HepG2 (cell line): ENCODE measurements around the gene LSMEM2. TPM values are rescaled to one million over a fixed set of nuclear protein-coding genes. Genes with fewer than 3 reads are reported as not detected.

Experiments
- AGO2 ChIP-seq: fragments of 200-400 bp; formaldehyde crosslinking; optimal IDR thresholded peaks from 2 replicates; pipeline ENCODE3; 2017; ENCODE audit warnings: mild to moderate bottlenecking, low read depth, low read length, moderate library complexity
- ATF7-NPFF ChIP-seq: sonication (generic); formaldehyde crosslinking; IDR thresholded peaks from 2 replicates; pipeline ENCODE4 v1.8.1; 2023; ENCODE audit warnings: mild to moderate bottlenecking, low read depth, missing genetic modification reagents, moderate library complexity
- CCDC6 ChIP-seq: sonication (generic); formaldehyde crosslinking; IDR thresholded peaks from 2 replicates; pipeline ENCODE4 v1.8.1; 2022; ENCODE audit warnings: mild to moderate bottlenecking, missing genetic modification reagents, moderate library complexity
- DZIP1 ChIP-seq: sonication (generic); formaldehyde crosslinking; IDR thresholded peaks from 2 replicates; pipeline ENCODE4 v1.5.0; 2020; ENCODE audit warnings: mild to moderate bottlenecking, missing genetic modification reagents
- HNRNPLL ChIP-seq: fragments of 200-400 bp; formaldehyde crosslinking; IDR thresholded peaks from 2 replicates; pipeline ENCODE4 v1.6.1; 2017; ENCODE audit warnings: mild to moderate bottlenecking, low read depth, low read length; ENCODE audit not compliant: poor library complexity, severe bottlenecking
- KLF6 ChIP-seq: IDR thresholded peaks from 2 replicates; pipeline ENCODE4 v1.8.0; 2016; ENCODE audit warnings: missing biosample characterization, missing genetic modification reagents
- PHB2 ChIP-seq: fragments of 450-650 bp; IDR thresholded peaks from 2 replicates; pipeline ENCODE4 v1.6.1; 2018; ENCODE audit not compliant: partially characterized antibody
- TEAD3 ChIP-seq: optimal IDR thresholded peaks from 2 replicates; pipeline ENCODE3; 2016; ENCODE audit warnings: borderline replicate concordance
- TFAP4 ChIP-seq: sonication (generic); IDR thresholded peaks from 2 replicates; pipeline ENCODE4 v1.6.1; 2016; ENCODE audit warnings: low read depth, borderline replicate concordance
- ZFP41 ChIP-seq: sonication (generic); formaldehyde crosslinking; IDR thresholded peaks from 2 replicates; pipeline ENCODE4 v1.4.0; 2020; ENCODE audit warnings: mild to moderate bottlenecking, missing genetic modification reagents, borderline replicate concordance
- ZNF484 ChIP-seq: sonication (generic); formaldehyde crosslinking; IDR thresholded peaks from 2 replicates; pipeline ENCODE4 v1.5.1; 2020; ENCODE audit warnings: mild to moderate bottlenecking, low read depth, missing genetic modification reagents, borderline replicate concordance
- polyA plus RNA-seq, 8 experiments: library from polyadenylated mRNA; depleted of rRNA in 3 of 8; stranded (reverse) in 7 of 8; unstranded in 1 of 8; fragments of >200 nt; fragmentation: Illumina TruSeq in 4 of 8; extraction: Trizol in 4 of 8; gene quantifications; 2 replicates each; pipeline versions ENCODE4 v1.2.1 to v1.2.3, GENCODE V29; 2011 to 2016; ENCODE audit warnings: low read depth in 4 of 8, missing spikeins in 1 of 8, mixed read lengths in 1 of 8; ENCODE audit not compliant: insufficient read depth in 1 of 8
- total RNA-seq, 5 experiments: library from RNA; depleted of rRNA; stranded (reverse); fragments of >200 nt; fragmentation: Illumina TruSeq; extraction: Trizol; gene quantifications; 2 replicates each; pipeline ENCODE4 v1.2.3, GENCODE V29; 2016; ENCODE audit warnings: low read depth in 1 of 5
- TF ChIP-seq, protein P1 (sequence below): sonication (generic); formaldehyde crosslinking; IDR thresholded peaks from 2 replicates; pipeline ENCODE4 v1.8.1; 2023; ENCODE audit warnings: mild to moderate bottlenecking, moderate library complexity, missing genetic modification reagents

Gene LSMEM2
- total and polyA plus RNA-seq, 2 of the 13 experiments (the other 11 are each of a cell fraction or from before 2014, with no cell fraction given) = 0.07 to 0.41 TPM

DNA sequence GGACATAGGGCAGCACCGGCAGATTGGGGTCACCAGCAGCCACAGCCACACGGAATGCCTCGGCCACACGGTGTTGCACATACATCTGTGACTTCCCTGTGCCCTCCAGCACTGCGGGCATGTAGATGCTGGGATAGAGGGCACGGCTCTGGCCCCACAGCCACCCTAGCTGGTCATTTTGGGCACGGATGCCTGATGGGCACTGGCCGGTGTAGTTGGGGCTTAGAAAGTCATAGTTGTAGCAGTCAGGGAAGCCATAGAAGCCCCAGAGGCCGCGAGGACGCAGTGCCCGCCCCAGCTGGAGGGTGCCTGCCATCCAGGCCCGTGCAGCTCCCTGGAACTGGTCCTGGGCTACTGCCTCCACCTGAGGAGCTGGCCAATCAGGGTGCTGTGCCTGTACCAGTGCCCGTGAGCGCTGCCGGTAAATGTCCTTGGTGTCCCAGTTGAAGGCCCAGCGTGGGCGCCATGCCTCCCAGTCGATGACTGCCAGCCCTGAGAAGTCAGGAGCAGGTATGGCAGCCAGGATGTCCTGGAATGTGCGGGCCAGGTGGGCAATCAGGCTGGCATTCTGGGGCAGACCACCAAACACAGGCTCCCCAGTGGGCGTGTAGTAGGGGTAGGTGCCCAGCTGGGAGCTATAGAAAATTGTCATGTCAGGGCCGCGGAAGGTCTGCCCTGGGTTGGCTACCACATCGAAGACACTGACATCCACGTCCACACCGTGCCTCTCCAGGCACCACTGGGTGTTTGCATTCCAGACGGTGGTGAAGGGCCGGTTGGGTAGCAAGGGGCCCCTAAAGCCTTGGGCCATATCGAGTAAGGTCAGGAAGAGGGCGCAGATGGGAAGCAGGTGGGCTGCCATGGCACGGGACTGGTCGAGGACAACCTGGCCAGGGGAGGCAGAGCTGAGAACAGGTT is 23.5 kb downstream of the LSMEM2 start (continued):
- peak; percentile 90; the same call in 1 of the 2 replicates for TF ChIP-seq DZIP1 (CRISPR knock-in tag)
- TF ChIP-seq AGO2 = peak; percentile 92
- no peak for TF ChIP-seq KLF6
- 0 out of 2 replicates have a peak, but pooled peaks have one; percentile 71 for TF ChIP-seq ATF7-NPFF (CRISPR knock-in tag)
- 0 out of 2 replicates have a peak, but pooled peaks have one; percentile 6 for TF ChIP-seq TFAP4
- TF ChIP-seq CCDC6 (CRISPR knock-in tag) = peak; percentile 75; the same call in 1 of the 2 replicates
- no peak for TF ChIP-seq ZFP41 (CRISPR knock-in tag)
- TF ChIP-seq ZNF484 = 0 out of 2 replicates have a peak, but pooled peaks have one; percentile 9
- TF ChIP-seq TEAD3 (CRISPR knock-in tag) = peak; percentile 2
- TF ChIP-seq HNRNPLL = peak; percentile 53
- TF ChIP-seq, protein P1, sequence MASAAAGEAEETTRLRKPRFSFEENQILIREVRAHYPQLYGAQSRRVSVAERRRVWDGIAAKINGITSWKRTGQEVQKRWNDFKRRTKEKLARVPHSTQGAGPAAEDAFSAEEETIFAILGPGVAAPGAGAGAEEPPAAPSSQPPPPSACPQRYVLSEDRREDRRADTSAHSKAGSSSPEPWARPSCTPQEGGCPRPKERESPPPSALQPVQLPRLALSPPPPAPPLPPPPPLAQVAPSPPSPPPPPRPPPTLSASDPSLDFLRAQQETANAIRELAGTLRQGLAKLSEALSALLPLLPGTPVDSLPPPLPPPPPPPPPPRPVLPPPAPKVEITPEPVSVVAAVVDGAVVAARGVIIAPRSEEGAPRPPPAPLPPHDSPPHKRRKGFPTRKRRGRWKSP = peak; percentile 19; the same call in 1 of the 2 replicates
- TF ChIP-seq PHB2 = no peak
